ENCODE data around the gene NDUFA7. TPM values are rescaled to one million over a fixed set of nuclear protein-coding genes. Genes with fewer than 3 reads are reported as not detected.

The NDUFA7 gene
- total RNA-seq: 10 to 100 TPM; 56.0 to 63.8 TPM

DNA sequence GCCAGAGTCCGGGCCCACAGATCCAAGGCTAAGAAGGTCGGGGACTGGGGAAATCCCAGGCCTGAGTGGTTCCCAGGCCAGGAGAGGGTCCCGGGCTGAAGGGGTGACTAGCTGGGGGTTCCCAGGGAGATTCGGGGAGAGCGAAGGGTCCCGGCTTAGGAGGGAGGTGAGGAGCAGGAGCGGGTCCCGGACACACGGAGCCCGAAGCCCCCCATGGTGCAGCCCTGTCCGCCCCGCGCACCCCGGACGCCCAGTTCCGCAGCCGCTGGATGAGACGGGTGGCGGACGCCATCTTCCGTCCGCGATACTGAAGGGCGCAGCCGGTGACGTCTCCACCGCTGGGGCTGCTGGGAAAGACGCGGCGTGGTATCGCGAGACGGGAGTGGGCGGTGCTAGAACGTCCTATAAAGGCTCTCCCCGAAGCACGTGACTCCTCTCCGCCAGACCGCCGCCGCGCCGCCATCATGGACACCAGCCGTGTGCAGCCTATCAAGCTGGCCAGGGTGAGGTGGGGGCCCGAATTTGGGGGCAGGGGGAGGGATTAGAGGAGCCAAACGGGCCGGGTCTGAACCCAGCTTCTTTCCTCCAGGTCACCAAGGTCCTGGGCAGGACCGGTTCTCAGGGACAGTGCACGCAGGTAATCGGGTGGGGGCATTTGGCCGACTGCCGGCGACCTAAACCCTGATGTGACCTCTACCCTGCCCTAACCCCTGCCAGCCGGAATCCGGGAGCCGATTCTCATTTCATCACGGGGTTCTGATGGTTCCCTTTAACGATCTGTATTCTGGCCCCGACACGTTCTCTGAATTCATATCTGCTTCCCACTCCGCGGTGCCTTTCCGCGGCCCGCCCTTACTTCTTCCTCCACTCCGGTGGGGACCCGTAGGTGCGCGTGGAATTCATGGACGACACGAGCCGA lies at the start of gene NDUFA7, which contains the start of gene RPS28:
NDUFA7 (minus strand) TSS at position 309 of the 919 bp plus-strand sequence; CDS start at position 292, 17 bp downstream.
RPS28 (plus strand) TSS at position 430 of the 919 bp plus-strand sequence; CDS start at position 465, 35 bp downstream.
- Mint-ChIP-seq H3K4me1 (ENCODE audit: low read depth) (peaks cover 47% of the 10 kb centered on the region), H3K9me3 (ENCODE audit: insufficient read depth) (no peaks in the 10 kb centered on the region), H3K27me3 (ENCODE audit: low read depth) (no peaks in the 10 kb centered on the region), H3K36me3 (ENCODE audit: low read depth) (peaks cover 37% of the 10 kb centered on the region), H3K27ac (peak within 1 kb of the TSS; percentile 100), H3K4me3 (peak within 1 kb of the TSS; percentile 100)
- POLR2A ChIA-PET: interaction anchor here (0.7 to 2.5 kb wide), 11 partner anchors 10 to 128 kb away, joined by 3 to 13 read pairs (median 4); partner anchors contain the start of genes CD320 and KANK3
- DNase-seq: peak; percentile 98
- peak; percentile 93 for ATAC-seq
- CTCF ChIA-PET: interaction anchor here (0.7 to 2.1 kb wide), 2 partner anchors 51 to 54 kb away, joined by 3 to 9 read pairs; no protein-coding TSS in a partner anchor

DNA sequence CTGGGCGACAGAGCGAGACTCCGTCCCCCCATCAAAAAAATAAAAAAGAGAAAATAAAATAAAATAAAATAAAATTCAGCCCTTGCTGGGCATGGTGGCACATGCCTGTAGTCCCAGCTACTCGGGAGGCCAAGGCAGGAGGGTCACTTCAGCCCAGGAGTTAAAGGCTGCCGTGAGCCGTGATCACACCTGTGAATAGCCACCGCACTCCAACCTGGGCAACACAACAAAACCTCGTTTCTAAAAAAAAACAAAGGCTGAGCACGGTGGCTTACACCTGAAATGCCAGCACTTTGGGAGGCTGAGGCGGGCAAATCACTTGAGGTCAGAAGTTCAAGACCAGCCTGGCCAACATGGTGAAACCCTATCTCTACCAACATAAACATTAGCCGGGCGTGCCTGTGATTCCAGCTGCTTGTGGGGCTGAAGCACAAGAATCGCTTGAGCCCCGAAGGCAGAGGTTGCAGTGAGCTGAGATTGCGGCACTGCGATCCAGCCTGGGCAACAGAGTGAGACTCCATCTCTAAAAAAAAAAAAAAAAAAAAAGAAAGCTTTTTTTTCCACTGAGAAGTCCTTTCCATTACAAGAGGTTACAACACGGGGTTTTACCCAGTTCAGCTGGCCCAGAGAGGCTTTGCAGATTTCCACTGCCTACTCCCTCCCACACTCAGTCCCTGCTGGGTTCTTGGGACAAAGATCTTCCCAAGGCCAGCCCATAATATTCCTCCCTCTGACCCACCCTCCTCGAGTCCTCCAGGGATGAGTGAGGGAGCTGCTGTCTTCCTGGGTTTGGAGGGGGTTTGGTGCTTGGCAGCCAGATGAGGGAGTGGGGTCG lies 49.2 kb upstream of the NDUFA7 start:
- DNase-seq (no peak), ATAC-seq (no peak)
- POLR2A ChIA-PET: no interaction called here

DNA sequence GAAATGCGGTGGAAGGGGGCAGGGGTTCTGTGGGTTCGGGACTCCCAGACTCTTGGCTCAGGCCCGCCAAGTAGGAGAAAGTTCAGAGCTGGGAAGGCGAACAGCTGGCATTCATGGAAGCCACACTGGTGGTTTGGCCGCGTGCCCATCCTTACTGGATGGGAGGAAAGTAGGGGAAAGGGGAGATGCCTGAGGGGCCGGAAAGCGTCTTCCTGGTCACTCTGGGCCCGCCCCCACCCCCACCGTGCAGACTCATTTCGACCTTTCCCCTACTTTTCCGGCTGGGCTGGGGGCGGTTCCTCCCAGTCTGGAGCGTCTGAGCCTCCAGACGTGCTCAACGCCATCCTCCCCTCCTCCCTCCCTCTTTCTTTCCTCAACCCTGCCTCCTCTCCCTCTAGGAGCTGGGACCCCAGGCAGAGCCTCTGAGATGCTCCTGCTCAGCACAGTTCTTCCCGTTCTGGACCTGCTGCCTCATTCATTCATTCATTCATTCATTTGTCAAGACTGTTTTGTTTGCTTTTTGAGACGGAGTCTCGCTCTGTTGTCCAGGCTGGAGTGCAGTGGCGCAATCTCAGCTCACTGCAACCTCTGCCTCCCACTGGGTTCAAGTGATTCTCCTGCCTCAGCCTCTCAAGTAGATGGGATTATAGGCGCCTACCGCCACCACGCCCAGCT lies 46.3 kb upstream of the NDUFA7 start:
- Mint-ChIP-seq H3K27me3 (ENCODE audit: low read depth) (peaks cover 43% of the 10 kb centered on the region), H3K4me3 (no peak overlapping the region), H3K4me1 (ENCODE audit: low read depth) (peaks cover 17% of the 10 kb centered on the region), H3K36me3 (ENCODE audit: low read depth) (no peaks in the 10 kb centered on the region), H3K27ac (no peak overlapping the region), H3K9me3 (ENCODE audit: insufficient read depth) (no peaks in the 10 kb centered on the region)
- CTCF ChIA-PET: interaction anchor here (0.6 to 4.0 kb wide), 2 partner anchors 13 to 20 kb away, joined by 3 to 24 read pairs; no protein-coding TSS in a partner anchor
- no peak for ATAC-seq
- no peak for DNase-seq
- POLR2A ChIA-PET: interaction anchor here (1.2 kb wide), 1 partner anchor 147 kb away, joined by 4 read pairs; the partner anchor contains the start of gene ZNF414

More for the DNA sequence above, 49.2 kb upstream of the NDUFA7 start:
- no peak overlapping the region for H3K4me3 Mint-ChIP-seq
- H3K27me3 Mint-ChIP-seq (ENCODE audit: low read depth): peaks cover 28% of the 10 kb centered on the region
- peaks cover 6% of the 10 kb centered on the region for H3K4me1 Mint-ChIP-seq (ENCODE audit: low read depth)
- CTCF ChIA-PET: interaction anchor here (0.8 to 4.0 kb wide), 2 partner anchors 16 to 206 kb away, joined by 3 to 24 read pairs; partner anchors contain the start of gene MYO1F
- no peaks in the 10 kb centered on the region for H3K36me3 Mint-ChIP-seq (ENCODE audit: low read depth)
- no peaks in the 10 kb centered on the region for H3K9me3 Mint-ChIP-seq (ENCODE audit: insufficient read depth)
- no peak overlapping the region for H3K27ac Mint-ChIP-seq

DNA sequence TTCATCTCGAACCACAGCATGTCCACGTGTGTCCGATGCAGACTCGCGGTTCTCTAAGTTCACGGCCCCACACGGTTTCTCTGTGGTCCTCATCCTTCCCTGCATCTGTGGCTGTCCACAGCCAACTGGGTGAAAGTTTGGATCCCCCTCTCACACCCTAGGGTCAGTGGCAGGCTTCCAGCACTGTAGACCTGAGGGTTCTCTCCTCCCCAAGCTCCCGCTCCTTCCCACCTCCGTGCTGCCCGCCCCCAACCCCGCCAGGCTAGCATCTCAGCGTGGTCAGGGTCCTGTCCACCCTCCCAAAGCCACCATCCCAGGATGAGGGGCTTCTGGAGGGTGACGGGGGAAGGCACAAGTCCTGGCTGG lies 45.8 kb upstream of the NDUFA7 start:
- ATAC-seq (no peak), DNase-seq (no peak)
- peaks cover 48% of the 10 kb centered on the region for H3K27me3 Mint-ChIP-seq (ENCODE audit: low read depth)
- no peaks in the 10 kb centered on the region for H3K9me3 Mint-ChIP-seq (ENCODE audit: insufficient read depth)
- H3K27ac Mint-ChIP-seq: no peak overlapping the region
- H3K4me1 Mint-ChIP-seq (ENCODE audit: low read depth): peaks cover 17% of the 10 kb centered on the region
- ChIA-PET POLR2A (interaction anchor here (1.2 kb wide), 1 partner anchor 147 kb away, joined by 4 read pairs; the partner anchor contains the start of gene ZNF414), CTCF (interaction anchor here (1.1 kb wide), 1 partner anchor 13 kb away, joined by 3 read pairs; no protein-coding TSS in a partner anchor)
- H3K36me3 Mint-ChIP-seq (ENCODE audit: low read depth): no peaks in the 10 kb centered on the region
- no peak overlapping the region for H3K4me3 Mint-ChIP-seq

DNA sequence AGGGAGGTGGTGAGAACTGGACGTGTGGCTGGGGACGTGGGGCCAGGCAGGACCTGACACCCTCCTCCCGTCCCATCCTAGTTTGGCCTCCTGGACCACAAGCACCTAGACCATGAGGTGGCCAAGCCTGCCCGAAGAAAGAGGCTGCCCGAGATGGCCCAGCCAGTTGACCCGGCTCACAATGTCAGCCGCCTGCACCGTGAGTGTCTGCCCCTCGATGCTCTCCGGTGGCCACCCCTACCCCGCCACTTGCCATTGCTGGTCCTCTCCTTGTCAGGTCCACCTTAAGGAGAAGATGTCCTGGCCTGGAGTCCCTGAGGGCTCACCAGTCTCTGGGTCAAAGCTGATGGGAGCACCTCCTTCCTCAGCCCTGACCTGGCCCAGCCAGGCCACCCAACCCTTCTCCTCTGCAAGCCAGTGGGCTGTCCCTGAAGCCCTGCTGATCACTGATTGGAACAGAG lies 45.0 kb upstream of the NDUFA7 start:
- Mint-ChIP-seq H3K4me1 (ENCODE audit: low read depth) (peaks cover 17% of the 10 kb centered on the region), H3K4me3 (no peak overlapping the region), H3K36me3 (ENCODE audit: low read depth) (no peaks in the 10 kb centered on the region), H3K27ac (no peak overlapping the region), H3K9me3 (ENCODE audit: insufficient read depth) (no peaks in the 10 kb centered on the region), H3K27me3 (ENCODE audit: low read depth) (peaks cover 52% of the 10 kb centered on the region)
- no peak for DNase-seq
- CTCF ChIA-PET: interaction anchor here (0.6 to 1.6 kb wide), 4 partner anchors 13 to 212 kb away, joined by 3 read pairs; no protein-coding TSS in a partner anchor
- POLR2A ChIA-PET: interaction anchor here (0.9 kb wide), 1 partner anchor 25 kb away, joined by 3 read pairs; no protein-coding TSS in a partner anchor
- ATAC-seq: no peak

DNA sequence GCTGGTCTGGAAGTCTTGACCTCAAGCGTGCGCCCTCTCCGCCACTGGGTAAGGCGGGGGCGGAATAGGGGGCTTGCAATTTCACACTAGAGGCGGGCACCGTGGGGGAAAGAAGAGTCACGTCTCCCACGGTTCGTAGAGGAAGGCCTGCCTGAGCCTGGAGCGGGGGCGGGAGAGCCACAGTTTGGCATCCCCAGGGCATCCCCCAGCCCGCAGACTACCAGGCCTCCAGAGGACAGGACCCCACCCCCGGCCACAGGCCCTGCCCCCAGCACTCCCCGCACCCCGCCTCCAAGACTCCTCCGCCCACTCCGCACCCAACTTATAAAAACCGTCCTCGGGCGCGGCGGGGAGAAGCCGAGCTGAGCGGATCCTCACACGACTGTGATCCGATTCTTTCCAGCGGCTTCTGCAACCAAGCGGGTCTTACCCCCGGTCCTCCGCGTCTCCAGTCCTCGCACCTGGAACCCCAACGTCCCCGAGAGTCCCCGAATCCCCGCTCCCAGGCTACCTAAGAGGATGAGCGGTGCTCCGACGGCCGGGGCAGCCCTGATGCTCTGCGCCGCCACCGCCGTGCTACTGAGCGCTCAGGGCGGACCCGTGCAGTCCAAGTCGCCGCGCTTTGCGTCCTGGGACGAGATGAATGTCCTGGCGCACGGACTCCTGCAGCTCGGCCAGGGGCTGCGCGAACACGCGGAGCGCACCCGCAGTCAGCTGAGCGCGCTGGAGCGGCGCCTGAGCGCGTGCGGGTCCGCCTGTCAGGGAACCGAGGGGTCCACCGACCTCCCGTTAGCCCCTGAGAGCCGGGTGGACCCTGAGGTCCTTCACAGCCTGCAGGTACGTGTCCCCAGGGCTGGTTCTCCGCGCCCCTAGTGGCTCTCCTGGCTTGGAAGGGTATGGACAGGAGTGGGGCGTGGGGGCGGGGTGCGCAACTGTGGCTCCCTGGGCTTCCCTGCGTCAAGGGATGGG lies 42.9 kb upstream of the NDUFA7 start, which contains the start of gene ANGPTL4:
ANGPTL4 (plus strand) TSS at position 353 of the 969 bp plus-strand sequence; CDS start at position 520, 167 bp downstream.
- ATAC-seq: peak; percentile 83
- Mint-ChIP-seq H3K27ac (peak within 1 kb of the TSS; percentile 43), H3K36me3 (ENCODE audit: low read depth) (no peaks in the 10 kb centered on the region), H3K27me3 (ENCODE audit: low read depth) (peaks cover 52% of the 10 kb centered on the region), H3K4me3 (peak within 1 kb of the TSS; percentile 72), H3K9me3 (ENCODE audit: insufficient read depth) (no peaks in the 10 kb centered on the region), H3K4me1 (ENCODE audit: low read depth) (peaks cover 17% of the 10 kb centered on the region)
- peak; percentile 65 for DNase-seq
- POLR2A ChIA-PET: no interaction called here
- CTCF ChIA-PET: interaction anchor here (0.9 to 4.5 kb wide), 8 partner anchors 9 to 217 kb away, joined by 3 to 25 read pairs (median 4); no protein-coding TSS in a partner anchor

DNA sequence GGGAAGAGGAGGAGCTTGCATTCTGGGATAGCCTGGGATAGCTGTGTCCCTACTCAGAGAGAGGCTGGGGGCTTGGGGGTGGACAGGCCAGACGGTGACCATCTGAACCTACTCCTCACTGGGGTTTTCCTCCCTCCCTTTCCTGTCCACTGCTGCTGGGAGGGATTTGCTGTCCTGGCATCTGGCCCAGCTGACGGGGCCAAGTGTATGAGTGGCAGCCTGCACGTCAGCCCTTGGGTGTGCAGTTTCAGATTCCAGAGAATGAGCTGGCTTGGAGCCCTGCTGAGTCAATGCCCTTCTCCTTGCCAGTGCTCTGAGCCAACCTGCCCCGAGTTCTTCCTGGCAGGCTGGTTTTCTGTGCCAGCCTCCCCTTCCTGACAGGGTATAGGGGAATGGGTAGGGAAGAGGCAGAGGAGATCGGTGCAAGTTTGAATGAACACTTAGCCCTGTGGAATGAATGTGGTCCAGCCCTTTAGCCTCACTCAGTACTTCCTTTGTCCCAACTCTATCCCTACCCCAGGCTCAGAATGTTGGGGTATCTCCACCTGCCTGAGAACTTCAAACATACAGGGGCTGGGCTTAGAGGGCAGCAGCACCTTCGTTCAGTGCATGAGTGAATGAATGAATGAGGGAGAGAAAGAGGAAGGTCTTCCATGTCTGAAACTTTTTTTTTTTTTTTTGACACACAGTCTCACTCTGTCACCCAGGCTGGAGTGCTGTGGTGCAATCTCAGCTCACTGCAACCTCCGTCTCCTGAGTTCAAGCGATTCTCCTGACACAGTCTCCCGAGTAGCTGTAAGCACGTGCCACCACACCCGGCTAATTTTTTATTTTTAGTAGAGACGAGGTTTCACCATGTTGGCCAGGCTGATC lies 41.0 kb upstream of the NDUFA7 start:
- H3K27me3 Mint-ChIP-seq (ENCODE audit: low read depth): peaks cover 41% of the 10 kb centered on the region
- no peaks in the 10 kb centered on the region for H3K9me3 Mint-ChIP-seq (ENCODE audit: insufficient read depth)
- H3K4me3 Mint-ChIP-seq: no peak overlapping the region

DNA sequence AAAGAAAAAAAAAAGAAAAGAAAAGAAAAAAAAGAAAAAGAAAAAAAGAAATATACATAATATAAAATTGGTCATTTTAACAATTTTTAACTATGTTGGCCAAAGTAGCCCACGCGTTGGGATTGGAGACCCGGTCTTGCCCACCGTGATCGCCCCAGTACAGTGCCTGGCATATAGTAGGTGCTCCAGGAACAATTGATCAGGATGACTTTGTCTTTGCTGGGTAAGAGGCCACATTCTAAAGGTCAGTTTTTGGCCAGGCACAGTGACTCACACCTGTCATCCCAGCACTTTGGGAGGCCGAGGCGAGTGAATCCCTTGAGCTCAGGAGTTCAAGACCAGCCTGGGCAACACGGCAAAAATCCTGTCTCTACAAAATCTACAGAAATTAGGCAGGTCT lies 39.0 kb upstream of the NDUFA7 start:
- peaks cover 26% of the 10 kb centered on the region for H3K27me3 Mint-ChIP-seq (ENCODE audit: low read depth)
- DNase-seq (no peak), ATAC-seq (no peak)
- no peaks in the 10 kb centered on the region for H3K9me3 Mint-ChIP-seq (ENCODE audit: insufficient read depth)
- H3K36me3 Mint-ChIP-seq (ENCODE audit: low read depth): no peaks in the 10 kb centered on the region
- no peak overlapping the region for H3K4me3 Mint-ChIP-seq
- H3K4me1 Mint-ChIP-seq (ENCODE audit: low read depth): peaks cover 19% of the 10 kb centered on the region
- no peak overlapping the region for H3K27ac Mint-ChIP-seq
- ChIA-PET POLR2A (no interaction called here), CTCF (no interaction called here)

More for the DNA sequence above, 41.0 kb upstream of the NDUFA7 start:
- Mint-ChIP-seq H3K27ac (no peak overlapping the region), H3K4me1 (ENCODE audit: low read depth) (peaks cover 12% of the 10 kb centered on the region), H3K36me3 (ENCODE audit: low read depth) (no peaks in the 10 kb centered on the region)
- no peak for DNase-seq
- ATAC-seq: no peak
- POLR2A ChIA-PET: no interaction called here
- CTCF ChIA-PET: interaction anchor here (1.0 to 4.5 kb wide), 5 partner anchors 9 to 219 kb away, joined by 3 to 25 read pairs (median 4); no protein-coding TSS in a partner anchor

DNA sequence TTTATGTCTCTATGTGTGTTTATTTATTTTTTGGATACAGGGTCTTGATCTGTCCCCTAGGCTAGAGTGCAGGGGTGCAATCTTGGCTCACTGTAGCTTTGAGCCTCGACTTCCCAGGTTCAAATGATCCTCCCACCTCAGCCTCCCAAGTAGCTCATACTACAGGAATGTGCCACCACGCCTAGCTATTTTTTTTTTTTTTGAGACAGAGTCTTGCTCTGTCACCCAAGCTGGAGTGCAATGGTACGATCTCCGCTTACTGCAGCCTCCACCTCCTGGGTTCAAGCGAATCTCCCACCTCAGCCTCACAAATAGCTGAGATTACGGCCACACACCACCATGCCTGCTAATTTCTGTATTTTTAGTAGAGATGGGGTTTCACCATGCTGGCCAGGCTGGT lies 37.8 kb upstream of the NDUFA7 start:
- POLR2A ChIA-PET: no interaction called here

More for the DNA sequence above, 37.8 kb upstream of the NDUFA7 start:
- peaks cover 16% of the 10 kb centered on the region for H3K4me1 Mint-ChIP-seq (ENCODE audit: low read depth)
- peaks cover 23% of the 10 kb centered on the region for H3K27me3 Mint-ChIP-seq (ENCODE audit: low read depth)
- DNase-seq (no peak), ATAC-seq (no peak)
- no peaks in the 10 kb centered on the region for H3K9me3 Mint-ChIP-seq (ENCODE audit: insufficient read depth)
- no peak overlapping the region for H3K27ac Mint-ChIP-seq
- no peaks in the 10 kb centered on the region for H3K36me3 Mint-ChIP-seq (ENCODE audit: low read depth)
- no peak overlapping the region for H3K4me3 Mint-ChIP-seq
- CTCF ChIA-PET: no interaction called here

Data from activated CD8-positive, alpha-beta T cell treated with anti-CD3 and anti-CD28 coated beads, Interleukin-2, amount 10 ng/mL, durations not matched to agents 7 days and 5 days (primary cell).